K562 treated with DMSO at 1 percent for 12 hours (cell line): ENCODE results near the gene WDR73. TPM values are rescaled to one million over a fixed set of nuclear protein-coding genes. Genes with fewer than 3 reads are reported as not detected.

ENCODE experiments used
- total RNA-seq: library from RNA; unstranded; fragments of 300-600 nt; gene quantifications from 2 replicates; pipeline ENCODE4 v1.2.3, GENCODE V29; 2022; ENCODE audit not compliant: insufficient read depth

Gene WDR73
- 6.5 and 9.5 TPM in 2 replicates for total RNA-seq

DNA sequence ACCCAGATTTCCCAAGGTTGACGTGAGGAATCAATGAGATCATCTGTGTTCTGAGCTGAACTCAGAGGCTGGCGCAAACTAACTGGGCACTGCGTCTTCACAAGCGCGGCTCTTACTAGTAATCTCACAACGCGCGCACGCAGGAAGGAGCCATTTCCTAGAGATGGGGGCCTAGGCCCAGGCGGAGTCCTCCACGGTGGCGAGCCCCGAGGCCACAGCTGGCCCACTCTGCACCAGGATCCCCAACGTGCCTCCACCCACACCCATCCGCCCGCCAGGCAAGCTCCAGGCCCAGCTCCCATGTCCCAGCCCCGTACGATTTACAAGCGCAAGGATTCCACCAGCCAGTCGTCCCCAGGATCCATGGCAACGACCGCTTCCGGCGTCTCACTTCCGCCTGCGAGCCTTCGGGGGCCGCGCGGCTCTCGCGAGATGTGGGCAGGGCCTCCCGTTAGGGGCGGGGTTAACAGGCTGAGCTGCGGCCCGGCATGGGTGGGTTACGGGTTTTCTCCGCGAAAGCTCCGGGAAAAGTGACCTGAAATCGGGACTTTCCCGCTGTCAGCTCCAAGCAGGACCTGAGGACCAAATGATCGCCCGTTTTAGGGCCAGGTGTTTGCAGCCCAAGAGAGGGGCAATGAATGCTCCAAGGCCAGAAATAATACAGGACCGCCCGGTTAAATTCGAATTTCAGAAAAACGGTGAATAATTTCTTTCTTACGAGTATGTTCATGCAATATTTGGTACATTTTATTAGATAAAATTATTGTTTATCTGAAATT lies at the start of gene WDR73:
Gene WDR73 (minus strand): TSS at position 374 of the 779 bp plus-strand sequence. CDS start 9 bp downstream, at position 365.

DNA sequence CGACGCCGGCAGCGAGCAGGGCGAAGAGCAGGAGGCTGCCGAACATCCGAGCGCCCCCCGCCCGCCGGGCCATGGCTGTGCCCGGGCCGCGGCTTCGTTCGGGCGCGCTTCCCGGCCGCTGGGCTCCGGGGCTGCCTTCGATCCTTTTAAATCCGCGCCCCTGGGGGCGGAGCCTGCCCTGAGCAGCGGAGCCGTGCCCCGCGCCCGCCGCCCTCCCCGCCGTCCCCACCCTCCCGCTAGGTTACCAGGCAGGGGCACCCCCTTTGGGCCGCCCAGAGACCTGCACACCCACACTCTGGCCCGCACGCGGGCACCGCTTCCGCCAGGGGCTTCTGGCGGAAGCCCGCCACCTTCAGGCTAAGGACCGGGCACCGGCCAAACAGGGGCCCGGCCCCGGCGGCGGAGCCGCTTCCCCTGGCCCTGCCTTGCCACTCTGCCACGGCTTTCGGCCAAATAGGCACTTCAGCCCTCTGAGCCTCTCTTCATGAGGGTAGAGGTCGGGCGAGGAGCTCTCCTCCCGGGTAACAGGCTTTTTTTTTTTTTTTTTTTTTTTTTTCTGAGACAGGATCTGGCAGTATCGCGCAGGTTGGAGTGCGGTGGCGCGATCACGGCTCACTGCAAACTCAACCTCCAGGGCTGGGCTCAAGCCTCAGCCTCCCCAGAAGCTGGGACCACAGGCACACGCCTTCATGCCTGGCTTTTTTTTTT lies 4.2 kb upstream of the WDR73 start, which contains the start of gene NMB:
Gene NMB (minus strand): TSS at position 120 of the 708 bp plus-strand sequence. CDS start 47 bp downstream, at position 73.

DNA sequence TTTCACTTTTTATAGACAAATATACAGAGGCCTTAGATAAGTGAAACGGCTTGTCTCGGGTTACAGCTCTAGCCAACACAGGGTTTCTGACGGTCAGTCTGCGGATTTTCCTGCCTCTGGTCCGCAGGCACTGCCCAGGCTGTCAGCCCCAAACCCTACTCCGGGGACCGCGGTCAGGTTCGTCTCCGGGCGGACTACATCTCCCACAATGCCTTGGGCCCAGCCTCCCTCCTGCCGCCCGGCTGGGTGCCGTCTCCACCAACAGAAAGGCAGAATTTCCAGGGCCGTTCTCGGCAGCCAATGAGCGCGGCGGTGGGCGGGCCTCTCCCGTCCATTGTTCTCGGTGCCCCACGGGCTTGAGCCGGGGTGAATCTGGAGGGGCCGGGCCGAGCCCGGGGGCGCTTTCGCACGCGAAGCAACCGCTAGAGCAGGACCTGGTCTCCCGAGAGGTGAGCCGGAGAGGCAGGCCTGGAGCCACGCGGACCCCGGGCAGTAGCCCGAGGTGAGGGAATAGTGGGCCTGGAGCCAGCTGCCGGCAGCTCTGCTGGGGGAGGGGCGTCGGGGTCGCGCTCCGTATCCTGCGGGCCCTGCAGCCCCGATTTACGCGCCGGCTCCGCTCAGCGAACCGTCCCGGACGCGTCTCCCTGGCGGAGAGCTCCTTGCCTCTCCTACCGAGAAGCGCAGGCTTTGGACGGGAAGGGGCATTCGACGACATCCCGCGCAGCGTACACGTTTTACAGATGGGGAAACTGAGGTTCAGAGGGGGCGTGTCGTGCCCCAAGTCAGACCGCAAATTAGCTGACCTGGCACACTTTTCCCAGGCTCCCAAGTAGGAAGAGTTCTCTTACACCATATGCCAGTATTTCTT lies 53.2 kb downstream of the WDR73 start, which contains the start of gene ZSCAN2:
Gene ZSCAN2 (plus strand): TSS at position 323 of the 868 bp plus-strand sequence. CDS start 2,919 bp downstream, outside the sequence.

Other genes with a start within 250 kb of the WDR73 start
- 5.1 and 7.0 TPM in 2 replicates for gene ZSCAN2, start 53.3 kb downstream of the WDR73 start, total RNA-seq
- not detected in 2 replicates for gene NMB, start 3.9 kb upstream of the WDR73 start, total RNA-seq
- 205 and 249 TPM in 2 replicates for gene SEC11A, start 61.9 kb upstream of the WDR73 start, total RNA-seq
- gene ZNF592, start 94.3 kb upstream of the WDR73 start, total RNA-seq: 6.8 and 23.2 TPM in 2 replicates
- gene ALPK3, start 163.1 kb upstream of the WDR73 start, total RNA-seq: 0.14 and 0.52 TPM in 2 replicates
- not detected in 2 replicates for gene SLC28A1, start 230.4 kb upstream of the WDR73 start, total RNA-seq